Activated CD4-positive, alpha-beta T cell treated with anti-CD3 and anti-CD28 coated beads, Interleukin-2, Interleukin-6, amounts not matched to agents 100 ng/mL and 50 ng/mL, durations not matched to agents 16 hours and 8 hours (primary cell): ENCODE measurements around the gene MICALL2.

Source experiments
- DNase-seq: peaks from one replicate; pipeline ENCODE4 v3.0.0-alpha.2; 2020

Gene MICALL2

GRCh38 chr7:1492640-1493039, 33.4 kb upstream of the MICALL2 start:
- no peak for DNase-seq

GRCh38 chr7:1492221-1492620, 33.0 kb upstream of the MICALL2 start:
- DNase-seq = no peak

GRCh38 chr7:1490837-1491236, 31.6 kb upstream of the MICALL2 start:
- no peak for DNase-seq

GRCh38 chr7:1489336-1489735, 30.1 kb upstream of the MICALL2 start:
- no peak for DNase-seq

GRCh38 chr7:1488016-1488415, 28.7 kb upstream of the MICALL2 start:
- no peak for DNase-seq

- no peak for DNase-seq
Observed at GRCh38 chr7:1487466-1487865, 28.2 kb upstream of the MICALL2 start.

GRCh38 chr7:1486571-1486970, 27.3 kb upstream of the MICALL2 start:
- no peak for DNase-seq

GRCh38 chr7:1485156-1485555, 25.9 kb upstream of the MICALL2 start:
- no peak for DNase-seq

- no peak for DNase-seq
Observed at GRCh38 chr7:1484569-1484968, 25.3 kb upstream of the MICALL2 start.

- no peak for DNase-seq
Observed at GRCh38 chr7:1483536-1484505, 24.6 kb upstream of the MICALL2 start.

- DNase-seq = no peak
Observed at GRCh38 chr7:1483079-1483478, 23.8 kb upstream of the MICALL2 start.

- DNase-seq = no peak
Observed at GRCh38 chr7:1481300-1481699, 22.0 kb upstream of the MICALL2 start.

GRCh38 chr7:1480670-1481069, 21.4 kb upstream of the MICALL2 start:
- no peak for DNase-seq

GRCh38 chr7:1479287-1479686, 20.0 kb upstream of the MICALL2 start:
- DNase-seq = no peak

- DNase-seq = no peak
Observed at GRCh38 chr7:1478480-1478879, 19.2 kb upstream of the MICALL2 start.

- no peak for DNase-seq
Observed at GRCh38 chr7:1476859-1477258, 17.6 kb upstream of the MICALL2 start.

- no peak for DNase-seq
Observed at GRCh38 chr7:1475991-1476390, 16.7 kb upstream of the MICALL2 start.

GRCh38 chr7:1475393-1475792, 16.1 kb upstream of the MICALL2 start:
- no peak for DNase-seq

- DNase-seq = no peak
Observed at GRCh38 chr7:1474736-1475135, 15.5 kb upstream of the MICALL2 start.

- DNase-seq = peak; percentile 91
Observed at GRCh38 chr7:1473864-1474512, 14.7 kb upstream of the MICALL2 start.

GRCh38 chr7:1470901-1471300, 11.6 kb upstream of the MICALL2 start:
- no peak for DNase-seq

GRCh38 chr7:1468643-1469298, 9.5 kb upstream of the MICALL2 start:
- DNase-seq = no peak

- DNase-seq = no peak
Observed at GRCh38 chr7:1468203-1468602, 8.9 kb upstream of the MICALL2 start.
